NCI-H460 (cell line): Measurements from ENCODE around the gene WHRN. TPM values are rescaled to one million over a fixed set of nuclear protein-coding genes. Genes with fewer than 3 reads are reported as not detected.

Source experiments
- DNase-seq: peaks from one replicate; pipeline ENCODE4 v3.0.0-alpha.2; 2016; ENCODE audit warnings: low read depth; ENCODE audit errors: extremely low read depth
- total RNA-seq: library from RNA; depleted of rRNA; stranded (reverse); fragments of >200 nt; shearing (Covaris generic); gene quantifications from 2 replicates; pipeline ENCODE4 v1.2.3, GENCODE V29; 2014

WHRN gene
- total RNA-seq, 1 experiment from 2014 or later, result 7.2 TPM

DNA sequence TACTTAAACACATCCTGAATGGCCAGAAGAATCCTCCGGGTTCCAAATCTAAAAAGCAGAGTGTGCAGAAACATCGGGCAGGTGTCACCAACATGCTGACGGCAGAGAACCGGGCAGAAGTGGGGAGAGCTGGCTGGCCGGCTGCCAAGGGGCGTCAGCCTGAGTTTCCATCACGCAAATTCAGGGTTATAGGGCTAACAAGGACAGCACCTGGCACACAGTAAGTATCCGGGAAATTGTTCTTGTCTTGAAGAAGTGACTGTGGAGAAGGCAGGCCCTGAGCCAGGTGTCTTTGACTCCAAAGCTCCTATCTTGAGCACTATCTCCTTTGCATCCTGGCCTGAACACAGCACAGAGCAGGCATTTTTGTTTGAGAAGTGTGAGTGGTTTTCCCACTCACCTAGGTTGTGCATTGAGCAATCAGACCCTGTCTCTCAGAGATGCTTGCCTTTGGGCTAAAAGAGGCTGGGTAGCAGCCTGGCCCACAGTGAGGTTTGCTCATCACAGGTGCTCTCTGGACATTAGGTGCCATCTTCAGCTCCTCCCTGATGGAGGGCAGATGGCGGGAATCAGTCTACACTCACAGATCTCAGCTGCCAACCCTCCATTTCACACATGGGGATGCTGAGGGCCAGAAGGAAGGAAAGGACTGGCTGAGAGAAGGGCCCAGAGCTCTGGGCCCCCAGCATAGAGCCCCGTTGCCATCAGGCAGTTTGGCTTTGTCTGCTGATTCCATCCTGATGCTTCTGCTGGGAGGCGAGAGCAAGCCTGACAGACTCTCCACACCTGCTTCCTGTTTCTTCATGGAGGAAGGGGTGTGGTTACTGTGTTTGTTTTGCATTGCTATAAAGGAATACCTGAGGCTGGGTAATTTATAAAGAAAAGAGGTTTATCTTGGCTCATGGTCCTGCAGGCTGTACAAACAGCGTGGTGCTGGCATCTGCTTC is 52.8 kb downstream of the WHRN start:
- DNase-seq, result no peak

DNA sequence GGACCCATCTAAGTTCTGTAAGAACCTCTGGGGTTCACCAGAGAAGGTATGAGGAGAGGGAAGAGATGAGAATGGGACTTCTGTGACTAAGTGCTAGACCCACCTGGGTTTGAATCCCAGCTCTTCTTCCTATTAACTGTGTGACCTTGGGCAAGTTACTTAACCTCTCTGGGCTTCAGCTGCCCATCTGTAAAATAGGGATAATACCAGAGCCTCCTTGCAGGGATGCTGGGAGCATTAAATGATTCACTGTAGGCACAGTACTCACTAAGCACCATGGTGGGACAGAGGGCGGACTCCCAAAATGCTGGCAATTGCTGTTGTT is 53.6 kb downstream of the WHRN start:
- no peak for DNase-seq

DNA sequence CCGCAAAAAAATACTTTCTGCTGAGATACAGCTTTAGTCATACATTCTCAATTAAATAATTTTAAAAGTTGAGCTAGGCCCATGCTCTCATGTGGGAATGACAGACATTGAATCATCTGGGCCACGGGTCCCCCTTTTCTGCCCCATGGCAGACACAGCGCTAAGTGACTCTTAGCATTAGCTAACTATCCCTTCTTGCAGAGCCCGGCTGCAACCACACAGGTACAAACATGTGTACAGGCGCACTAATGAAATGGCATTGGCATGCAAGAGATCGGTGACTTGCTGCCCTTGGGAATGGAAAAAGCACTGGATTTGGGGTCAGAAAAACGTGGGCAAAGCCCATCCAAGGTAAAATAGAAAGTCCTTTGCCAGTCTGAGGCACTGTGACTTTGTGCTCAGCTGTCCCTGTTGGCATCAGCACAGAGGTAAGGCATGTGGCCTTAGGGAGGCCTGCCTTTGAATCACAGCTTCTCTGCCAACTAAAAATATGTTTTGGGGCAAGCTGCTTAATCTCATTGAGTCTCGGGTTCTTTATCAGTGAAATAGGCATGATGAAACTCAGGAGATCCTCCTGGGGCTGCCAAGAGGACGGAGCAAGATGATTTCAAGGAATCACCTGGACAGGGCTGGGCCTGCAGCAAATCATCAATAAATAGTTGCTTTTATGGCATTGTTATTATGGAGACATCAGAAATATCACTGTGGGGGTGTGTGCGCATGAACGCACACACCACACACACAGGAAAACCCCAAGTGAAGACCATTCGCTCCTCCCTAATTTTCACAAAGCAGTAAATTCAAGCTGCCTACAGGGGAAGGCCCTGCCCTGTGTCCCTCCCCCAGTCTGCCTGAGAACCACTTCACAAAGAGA is 54.2 kb downstream of the WHRN start:
- no peak for DNase-seq

DNA sequence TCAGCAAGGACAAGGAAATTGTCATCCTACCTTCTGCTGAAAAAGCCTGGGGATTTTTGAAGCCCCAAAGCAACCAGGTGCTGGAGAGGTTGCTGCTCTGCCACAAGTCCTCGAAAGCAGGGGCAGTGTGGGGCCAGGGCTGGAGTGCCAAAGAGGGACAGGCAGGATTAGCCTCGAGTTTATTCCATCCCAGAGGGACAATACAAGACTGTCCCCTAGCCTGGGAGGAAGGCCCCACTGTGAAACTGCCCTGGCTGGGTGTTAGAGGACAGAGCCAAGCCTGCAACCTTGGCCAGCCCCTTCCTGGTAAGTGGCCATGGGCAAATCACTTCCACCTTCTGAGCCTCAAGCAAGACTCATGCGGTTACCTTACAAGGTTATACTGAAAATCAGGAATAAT is 55.1 kb downstream of the WHRN start:
- no peak for DNase-seq

DNA sequence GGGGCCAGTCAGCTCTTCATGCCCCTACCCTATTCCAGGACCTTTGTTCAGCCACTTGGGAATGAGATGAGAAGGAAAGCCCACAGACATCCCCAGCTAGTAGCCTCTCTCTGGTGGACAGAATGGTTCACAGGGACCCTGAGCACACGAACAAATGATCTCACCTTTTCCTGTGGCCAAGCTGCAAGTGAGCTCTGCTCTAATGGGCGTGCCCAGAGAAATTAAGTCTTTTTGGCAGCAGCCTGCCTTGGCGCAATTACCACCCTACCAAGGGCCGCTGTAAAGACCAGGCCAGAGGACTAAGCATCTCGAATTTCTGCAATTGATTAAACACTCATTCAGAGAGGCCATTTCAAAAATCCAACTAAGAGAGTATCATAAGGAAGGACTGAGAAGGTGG is 56.0 kb downstream of the WHRN start:
- DNase-seq, result no peak

DNA sequence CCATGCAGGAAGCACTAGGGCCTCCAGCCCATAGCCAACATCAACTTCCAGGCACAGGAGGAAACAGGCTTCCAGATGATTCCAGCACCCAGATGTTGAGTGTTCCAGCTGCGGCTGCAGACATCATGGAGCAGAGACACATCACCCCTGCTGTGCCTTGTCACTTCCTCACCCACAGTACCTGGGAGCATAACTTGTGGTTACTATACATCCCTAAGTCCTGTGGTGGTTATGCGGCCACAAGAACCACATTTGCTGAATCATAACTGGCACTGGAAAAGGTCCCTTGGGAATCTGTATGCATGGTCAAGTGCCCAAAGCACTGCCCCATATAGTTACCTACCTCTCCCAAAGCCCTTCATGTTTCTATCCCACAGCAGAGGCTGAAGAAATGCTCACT is 56.6 kb downstream of the WHRN start:
- no peak for DNase-seq

DNA sequence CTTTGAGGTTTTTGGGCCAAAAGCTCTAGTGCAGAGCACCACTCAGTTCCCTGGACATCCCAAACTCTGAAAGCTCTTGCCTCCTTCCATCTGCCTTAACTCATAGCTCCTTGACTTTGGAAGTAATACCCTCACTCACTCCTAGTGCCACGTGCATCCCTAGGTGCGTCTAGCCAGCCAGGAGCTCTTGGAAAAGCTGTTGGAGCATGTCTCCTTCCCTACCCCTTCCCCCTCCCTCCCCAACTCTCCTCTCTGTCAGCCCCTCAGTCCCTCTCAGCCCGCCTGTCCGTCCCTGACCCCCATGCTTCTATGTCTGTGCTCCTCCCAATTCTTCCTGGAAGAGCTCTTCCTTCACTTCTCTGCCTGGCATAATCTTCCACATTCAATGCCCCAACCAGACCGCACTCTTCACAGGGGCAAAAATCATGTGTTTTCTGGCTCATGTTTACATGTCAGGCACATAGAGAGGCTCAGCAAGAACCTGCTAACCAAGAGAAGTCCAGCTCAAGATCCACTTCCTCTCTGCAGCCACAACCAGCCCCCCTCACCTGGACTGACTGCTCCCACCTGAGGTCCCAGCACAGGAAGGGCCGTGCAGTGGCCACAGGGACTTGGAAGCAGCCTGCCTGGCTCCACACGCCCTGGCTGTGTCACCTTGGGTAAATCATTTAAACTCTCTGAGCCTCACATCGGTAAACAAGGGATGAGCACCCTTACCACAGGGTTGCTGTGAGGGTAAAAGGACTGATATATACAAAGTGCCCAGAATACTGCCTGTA is 58.4 kb downstream of the WHRN start:
- no peak for DNase-seq

DNA sequence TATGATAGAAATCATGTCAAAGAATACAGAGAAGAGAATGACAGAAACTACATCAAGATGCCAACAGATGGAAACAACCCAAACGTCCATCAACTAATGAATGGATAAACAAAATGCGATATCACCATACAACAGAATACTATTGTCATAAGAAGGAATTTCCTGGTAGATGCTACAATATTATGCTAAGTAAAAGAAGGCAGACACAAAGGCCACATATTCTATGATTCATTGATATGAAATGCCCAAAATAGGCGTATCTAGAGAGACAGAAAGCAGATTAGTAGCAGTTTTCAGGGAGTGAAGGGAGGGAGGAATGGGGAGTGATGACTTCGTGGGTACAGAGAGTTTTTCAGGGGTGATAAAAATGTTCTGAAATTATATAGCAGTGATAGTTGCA is 59.2 kb downstream of the WHRN start:
- DNase-seq, result no peak

DNA sequence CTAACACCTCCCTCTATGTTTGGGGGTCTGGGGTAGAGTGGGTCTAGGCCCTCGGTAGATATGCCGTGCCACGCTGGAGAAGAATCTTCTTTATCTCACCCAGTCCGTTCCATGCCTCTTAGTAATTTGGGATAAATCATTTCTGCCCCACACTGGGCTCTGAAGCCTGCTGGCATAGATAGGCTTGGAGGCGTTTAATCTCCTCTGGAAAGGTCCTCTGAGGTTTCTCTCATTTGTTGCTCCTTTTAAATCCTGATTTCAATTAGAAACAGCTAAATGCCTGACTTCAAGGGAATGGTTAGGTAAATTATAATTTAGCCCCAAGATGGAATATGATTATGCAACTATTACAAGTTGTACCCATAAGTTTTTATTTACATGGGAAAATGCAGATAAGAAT is 59.7 kb downstream of the WHRN start:
- no peak for DNase-seq

DNA sequence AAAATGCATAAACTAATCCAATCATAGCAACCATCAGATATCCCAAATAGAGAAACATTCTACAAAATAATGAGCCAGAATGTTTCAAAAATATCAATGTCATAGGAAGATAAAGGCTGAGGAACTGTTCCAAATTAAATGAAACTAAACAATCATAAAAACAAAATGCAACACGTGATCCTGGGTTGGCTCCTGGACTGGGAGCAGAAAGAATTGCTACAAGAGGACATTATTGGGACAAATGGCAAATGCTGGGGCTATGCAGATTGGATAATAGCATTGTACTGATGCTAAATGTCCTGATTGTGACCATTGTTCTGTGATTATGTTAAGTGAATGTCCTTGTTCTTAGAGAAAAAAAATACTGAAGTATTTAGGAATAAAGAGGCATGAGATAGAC is 63.3 kb downstream of the WHRN start:
- no peak for DNase-seq

DNA sequence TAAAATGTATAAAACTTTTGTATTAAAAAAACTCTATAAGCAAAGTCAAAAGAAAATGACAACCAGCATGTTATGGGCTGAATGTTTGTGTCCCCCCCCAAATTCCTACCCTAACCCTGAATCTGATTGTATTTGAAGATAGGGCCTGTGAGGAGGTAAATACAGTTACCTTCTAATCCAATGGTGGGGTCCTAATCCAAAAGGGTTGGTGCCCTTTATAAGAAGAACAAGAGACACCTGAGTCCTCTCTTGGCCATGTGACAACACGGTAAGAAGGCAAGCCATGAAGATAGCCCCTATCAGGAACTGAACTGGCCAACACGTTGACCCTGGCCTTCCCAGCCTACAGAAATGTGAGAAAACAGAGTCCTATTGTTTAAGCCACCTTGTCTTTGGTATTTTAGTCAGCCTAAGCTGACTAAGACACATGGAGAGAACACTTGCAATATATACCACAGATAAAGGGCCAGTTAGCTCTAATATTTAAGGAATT is 67.8 kb downstream of the WHRN start:
- no peak for DNase-seq

DNA sequence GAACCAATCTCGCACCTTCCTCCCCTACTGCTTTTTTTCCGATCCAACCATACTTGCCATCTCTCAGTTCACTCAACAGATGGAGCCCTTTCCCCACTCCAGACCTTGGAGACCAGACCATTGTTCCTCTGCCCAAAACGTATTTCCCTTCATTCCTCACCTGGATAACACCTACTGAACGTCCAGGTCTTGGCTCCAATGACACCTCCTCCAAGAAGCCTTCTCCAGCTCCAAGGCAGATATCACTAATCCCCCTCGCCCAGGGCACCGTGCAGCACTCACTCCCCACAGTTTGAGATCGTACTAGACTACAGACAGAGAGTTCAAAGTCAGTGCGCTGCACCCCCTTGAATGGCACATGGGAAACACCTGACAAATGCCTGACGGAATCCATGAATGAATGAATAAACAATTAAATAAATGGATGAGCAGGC is 70.4 kb downstream of the WHRN start:
- DNase-seq, result peak; percentile 34

DNA sequence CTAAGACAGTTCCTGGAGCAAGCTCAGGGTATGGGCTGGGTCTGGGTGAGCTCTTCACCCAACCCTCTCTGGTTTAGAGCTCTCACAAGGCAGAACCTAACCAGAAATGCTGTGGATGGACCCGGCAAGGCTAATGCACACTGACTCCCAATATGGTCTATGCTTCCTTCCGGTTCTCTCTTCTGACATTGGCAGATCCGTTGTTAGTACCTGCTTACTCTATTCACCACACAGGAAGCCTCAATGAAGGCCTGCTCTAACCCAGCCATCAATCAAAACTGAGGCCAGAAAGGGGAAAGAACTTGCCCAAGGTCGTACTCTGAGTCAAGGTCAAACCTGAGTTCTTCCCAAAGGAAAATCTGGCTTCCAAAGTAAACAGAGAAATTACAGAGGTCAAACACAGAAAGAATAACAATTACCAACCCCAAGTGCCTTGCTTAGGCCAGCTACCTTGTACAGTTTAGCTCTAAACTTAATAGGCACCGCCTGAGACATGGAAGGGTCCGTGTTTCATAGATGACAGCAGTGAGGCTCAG is 71.5 kb downstream of the WHRN start:
- no peak for DNase-seq

DNA sequence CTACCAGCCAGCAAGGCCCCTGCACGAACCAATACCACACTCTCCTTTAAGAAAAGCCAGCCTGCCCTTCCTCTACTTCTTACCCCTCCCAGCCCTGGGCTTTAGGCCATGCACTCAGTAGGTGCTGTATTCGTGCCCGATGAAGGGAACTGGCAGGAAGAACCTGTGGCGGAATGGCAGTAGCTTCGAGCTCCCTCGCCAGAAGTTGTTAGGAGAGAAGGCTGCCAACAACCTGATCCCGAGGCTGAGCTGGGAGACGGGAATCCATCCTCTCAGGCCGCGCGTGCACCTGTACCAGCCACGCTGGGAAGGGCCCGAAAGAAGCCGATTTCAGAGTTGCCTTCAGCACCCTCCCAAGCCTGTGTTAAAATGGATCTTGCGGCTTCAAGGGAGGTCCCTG is 72.2 kb downstream of the WHRN start:
- no peak for DNase-seq

DNA sequence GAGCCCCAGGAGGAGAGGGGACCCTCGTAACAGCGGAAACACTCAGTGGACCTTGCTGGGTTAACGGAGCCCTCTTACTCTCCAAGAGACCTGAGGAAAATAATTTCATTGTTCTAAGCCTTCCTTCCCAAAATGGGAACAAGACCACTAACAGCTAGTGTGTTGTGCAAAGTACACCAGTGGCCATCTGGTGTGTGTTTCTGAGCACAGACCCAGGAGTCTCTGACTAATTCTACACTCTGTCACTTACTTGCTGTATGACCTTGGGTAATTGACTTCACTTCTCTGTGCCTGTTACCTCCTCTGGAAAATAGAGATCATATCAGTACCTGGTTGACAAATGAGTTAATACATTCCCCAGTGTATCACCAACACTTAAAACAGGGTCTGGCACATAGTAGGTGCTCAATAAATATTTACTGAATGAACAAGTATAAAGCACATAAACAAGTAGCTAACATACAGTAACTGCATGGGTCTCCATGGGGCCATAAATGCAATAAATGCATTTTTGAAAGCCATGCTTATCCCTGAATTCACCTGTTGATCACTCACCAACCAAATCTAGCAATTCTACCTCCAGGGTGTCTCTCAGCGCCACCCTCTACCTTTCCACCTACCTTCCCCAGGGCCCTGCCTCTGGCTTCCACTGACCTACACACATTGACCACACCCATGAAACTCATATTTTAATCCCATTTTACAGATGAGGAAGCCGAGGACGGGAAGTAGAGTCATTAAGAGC is 72.8 kb downstream of the WHRN start:
- no peak for DNase-seq

DNA sequence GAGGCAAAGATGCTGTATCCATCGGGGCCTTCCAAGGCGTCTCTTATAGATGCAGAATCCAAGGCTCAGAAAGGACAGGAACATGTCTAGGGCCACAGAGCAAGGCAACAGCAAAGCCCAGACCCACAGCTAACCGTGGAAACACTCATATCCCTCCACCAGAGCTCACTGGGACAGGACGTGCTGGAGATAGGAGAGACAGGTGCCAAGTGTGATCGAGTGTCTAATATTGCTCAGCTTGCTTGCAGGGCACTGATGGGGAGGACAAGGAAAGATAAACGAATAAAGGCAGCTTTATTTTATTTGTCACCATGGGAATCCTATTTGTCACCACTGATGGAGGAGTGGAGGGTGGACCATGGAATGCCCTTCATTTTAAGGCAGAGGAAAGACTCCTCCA is 73.5 kb downstream of the WHRN start:
- no peak for DNase-seq

DNA sequence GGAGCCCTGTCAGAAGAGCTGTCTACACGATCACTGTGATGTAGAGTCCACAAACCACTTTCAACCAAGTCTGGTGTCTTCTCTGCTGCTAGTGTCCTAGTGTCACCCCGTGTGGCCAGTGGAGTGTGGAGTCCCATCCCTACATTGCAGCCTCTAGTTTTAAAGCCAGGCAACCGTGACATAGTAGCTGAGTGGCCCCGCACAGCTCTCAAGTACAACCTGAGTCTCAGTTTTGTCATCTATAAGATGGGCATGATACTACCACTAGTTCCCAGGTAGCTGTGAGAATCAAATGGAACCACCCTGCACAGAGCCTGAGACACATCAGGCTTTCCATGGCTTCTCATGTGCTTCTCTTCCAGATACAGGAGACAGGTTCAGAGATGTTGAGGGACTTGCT is 74.3 kb downstream of the WHRN start:
- DNase-seq, result no peak

DNA sequence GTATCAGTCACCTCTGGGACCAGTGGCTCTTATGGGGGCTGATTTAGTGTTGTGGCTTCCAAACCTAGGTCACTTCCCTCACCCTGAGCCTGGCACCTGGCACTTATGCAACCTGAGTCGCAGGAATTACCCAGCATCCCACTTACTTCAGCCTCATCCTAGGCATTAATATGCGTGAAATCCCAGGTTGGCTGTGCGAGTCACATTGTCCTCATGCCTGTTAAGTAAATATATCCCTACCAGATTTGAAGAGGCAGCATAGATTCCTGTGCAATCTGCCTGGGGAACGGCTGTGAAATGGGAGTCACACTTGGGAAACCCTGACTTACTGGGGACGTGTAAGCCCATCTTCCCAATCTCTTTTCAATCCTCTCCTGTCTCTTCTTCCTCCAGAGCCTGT is 74.8 kb downstream of the WHRN start:
- DNase-seq, result no peak

DNA sequence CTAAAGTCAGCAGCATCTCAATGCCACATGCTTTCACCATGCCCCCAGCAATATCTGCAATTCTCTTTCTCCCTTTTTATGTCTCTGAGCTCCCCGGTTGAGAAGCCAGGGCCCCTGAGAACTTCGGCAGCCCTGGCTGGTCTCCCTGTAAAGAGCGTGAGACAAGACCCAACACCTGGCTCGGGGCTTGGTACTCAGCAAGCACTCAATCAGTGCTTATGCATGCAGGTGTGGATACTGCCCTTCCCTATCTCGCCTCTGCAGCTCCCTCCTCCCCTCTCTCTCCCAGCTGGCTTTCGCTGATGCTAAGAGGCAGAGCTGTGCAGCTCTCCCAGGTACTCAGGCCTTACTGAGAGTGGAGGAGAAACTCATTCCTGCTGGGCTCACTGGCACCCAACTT is 75.8 kb downstream of the WHRN start:
- DNase-seq, result no peak

DNA sequence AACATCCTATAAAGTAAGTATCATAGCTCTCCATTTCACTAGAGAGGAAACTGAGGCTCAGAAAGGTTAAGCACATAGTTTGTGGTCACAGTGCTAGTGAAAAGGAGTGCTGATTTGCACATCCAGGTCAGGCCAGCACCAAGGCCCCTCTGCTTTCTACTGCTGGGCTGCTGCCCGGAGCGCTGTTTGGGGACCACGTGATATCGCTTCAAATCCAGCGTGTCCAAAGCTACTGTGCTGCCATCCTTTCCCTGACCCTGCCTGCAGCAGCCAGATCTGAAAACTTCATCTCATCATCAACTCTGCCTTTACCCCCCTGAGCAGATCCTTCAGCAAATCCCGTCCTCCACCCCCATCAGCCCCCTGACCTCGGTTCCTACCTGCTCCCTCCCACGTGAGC is 76.8 kb downstream of the WHRN start:
- no peak for DNase-seq
